ENCODE data around the gene AP1M1.

AP1M1 gene

DNA sequence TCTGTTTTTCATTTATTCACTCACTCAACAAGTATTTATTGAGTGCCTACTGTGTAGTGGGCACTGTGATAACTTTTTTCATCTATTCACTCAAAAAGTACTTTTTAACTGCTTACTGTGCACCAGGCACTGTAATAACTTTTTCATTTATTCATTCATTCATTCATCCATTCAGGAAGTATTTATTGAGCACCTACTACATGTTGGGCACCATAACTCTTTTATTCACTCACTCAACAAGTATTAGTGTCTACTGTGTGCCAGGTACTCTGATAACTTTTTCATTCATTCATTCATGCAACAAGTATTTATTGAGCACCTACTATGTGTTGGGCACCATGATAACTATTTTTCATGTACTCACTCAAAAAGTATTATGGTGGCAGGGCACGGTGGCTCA is 31.3 kb upstream of the AP1M1 start:
- Histone ChIP-seq H3K4me1 (ENCODE audit: low read depth, poor library complexity, severe bottlenecking) (no peaks in the 10 kb centered on the region), H3K4me2 (no peak overlapping the region), H3K27ac (no peak overlapping the region), H3K4me3 (IDR thresholded peaks at IDR 0.05; ENCODE audit: insufficient read depth, low read depth, low read length) (no peak overlapping the region), H3K27me3 (ENCODE audit: insufficient read depth, low read depth) (no peaks in the 10 kb centered on the region), H3K9ac (no peak overlapping the region), H3K36me3 (ENCODE audit: insufficient read depth) (no peaks in the 10 kb centered on the region), H3K79me2 (ENCODE audit: insufficient read depth, low read depth) (no peaks in the 10 kb centered on the region), H2AFZ (ENCODE audit: low read depth) (no peak overlapping the region), H4K20me1 (ENCODE audit: insufficient read depth) (no peaks in the 10 kb centered on the region)
- TF ChIP-seq CTCF (conservative IDR thresholded peaks at IDR 0.05; ENCODE audit: low read depth, low read length) = no peak

GRCh38 chr19:16167055-16167454 is 30.7 kb upstream of the AP1M1 start:
- H3K27ac ChIP-seq = no peak overlapping the region
- no peaks in the 10 kb centered on the region for H3K4me1 ChIP-seq (ENCODE audit: low read depth, poor library complexity, severe bottlenecking)
- H4K20me1 ChIP-seq (ENCODE audit: insufficient read depth) = no peaks in the 10 kb centered on the region
- H3K27me3 ChIP-seq (ENCODE audit: insufficient read depth, low read depth) = no peaks in the 10 kb centered on the region
- TF ChIP-seq CTCF (conservative IDR thresholded peaks at IDR 0.05; ENCODE audit: low read depth, low read length) = no peak
- H3K4me3 ChIP-seq (IDR thresholded peaks at IDR 0.05; ENCODE audit: insufficient read depth, low read depth, low read length) = no peak overlapping the region
- H3K36me3 ChIP-seq (ENCODE audit: insufficient read depth) = no peaks in the 10 kb centered on the region
- no peak overlapping the region for H3K9ac ChIP-seq
- no peak overlapping the region for H3K4me2 ChIP-seq
- no peak overlapping the region for H2AFZ ChIP-seq (ENCODE audit: low read depth)
- H3K79me2 ChIP-seq (ENCODE audit: insufficient read depth, low read depth) = no peaks in the 10 kb centered on the region

- no peak for TF ChIP-seq CTCF (conservative IDR thresholded peaks at IDR 0.05; ENCODE audit: low read depth, low read length)
- Histone ChIP-seq H3K36me3 (ENCODE audit: insufficient read depth) (no peaks in the 10 kb centered on the region), H2AFZ (ENCODE audit: low read depth) (no peak overlapping the region), H3K4me1 (ENCODE audit: low read depth, poor library complexity, severe bottlenecking) (no peaks in the 10 kb centered on the region), H3K79me2 (ENCODE audit: insufficient read depth, low read depth) (no peaks in the 10 kb centered on the region), H3K4me2 (no peak overlapping the region), H4K20me1 (ENCODE audit: insufficient read depth) (no peaks in the 10 kb centered on the region), H3K27me3 (ENCODE audit: insufficient read depth, low read depth) (no peaks in the 10 kb centered on the region), H3K9ac (no peak overlapping the region), H3K4me3 (IDR thresholded peaks at IDR 0.05; ENCODE audit: insufficient read depth, low read depth, low read length) (no peak overlapping the region), H3K27ac (no peak overlapping the region)
Measured at GRCh38 chr19:16168465-16169081, 29.1 kb upstream of the AP1M1 start.

DNA sequence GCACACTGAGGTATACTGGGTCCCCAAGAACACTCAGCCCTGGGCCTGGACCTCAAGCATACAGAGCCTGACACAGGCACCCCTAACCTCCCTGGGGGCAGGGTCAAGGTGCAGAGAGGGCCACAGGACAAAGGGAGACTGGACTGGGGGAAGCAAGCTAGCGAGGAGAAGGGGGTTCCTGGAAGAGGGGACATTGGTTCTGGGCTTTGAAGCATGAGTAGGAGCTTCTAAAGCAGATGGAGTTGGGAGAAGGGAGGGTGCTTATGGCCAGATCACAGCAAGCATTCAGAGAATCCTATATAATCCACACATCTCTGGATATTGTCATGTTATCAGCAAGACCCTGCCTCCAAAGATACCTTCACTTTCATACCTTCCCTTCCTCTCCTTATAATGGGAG is 27.6 kb upstream of the AP1M1 start:
- TF ChIP-seq CTCF (conservative IDR thresholded peaks at IDR 0.05; ENCODE audit: low read depth, low read length) = no peak
- no peaks in the 10 kb centered on the region for H3K27me3 ChIP-seq (ENCODE audit: insufficient read depth, low read depth)
- no peaks in the 10 kb centered on the region for H3K36me3 ChIP-seq (ENCODE audit: insufficient read depth)
- no peak overlapping the region for H3K4me2 ChIP-seq
- no peak overlapping the region for H3K4me3 ChIP-seq (IDR thresholded peaks at IDR 0.05; ENCODE audit: insufficient read depth, low read depth, low read length)
- H2AFZ ChIP-seq (ENCODE audit: low read depth) = no peak overlapping the region
- no peaks in the 10 kb centered on the region for H3K4me1 ChIP-seq (ENCODE audit: low read depth, poor library complexity, severe bottlenecking)
- no peaks in the 10 kb centered on the region for H4K20me1 ChIP-seq (ENCODE audit: insufficient read depth)
- H3K9ac ChIP-seq = no peak overlapping the region
- H3K79me2 ChIP-seq (ENCODE audit: insufficient read depth, low read depth) = no peaks in the 10 kb centered on the region
- H3K27ac ChIP-seq = no peak overlapping the region

Measured in KMS-11 (cell line).